Activated CD8-positive, alpha-beta T cell treated with anti-CD3 and anti-CD28 coated beads for 36 hours (primary cell): ENCODE results near the gene RAB3GAP1. TPM values are rescaled to one million over a fixed set of nuclear protein-coding genes. Genes with fewer than 3 reads are reported as not detected.
"Not testable (repeated sequence)": the region's sequence is repeated elsewhere in the genome, so short reads cannot be mapped to it uniquely, and the experiment has no call there.

Experiments used
- ATAC-seq: fragments of 200-7000 bp; cut with Tn5 transposase; one replicate; pipeline ENCODE4 v1.10.0; 2021; ENCODE audit warnings: mild to moderate bottlenecking, moderate library complexity
- CTCF ChIA-PET: fragments of 350-600 bp; sonication (Branson Sonifier 250); formaldehyde crosslinking; loops from one replicate; lab custom pipeline; 2021; ENCODE audit warnings: antibody characterized with exemption; lab: Charles Lee
- POLR2A ChIA-PET: fragments of 350-600 bp; sonication (Branson Sonifier 250); formaldehyde crosslinking; loops from one replicate; lab custom pipeline; 2021; ENCODE audit warnings: antibody characterized with exemption; lab: Charles Lee
- DNase-seq: peaks from one replicate; pipeline ENCODE4 v3.0.0-alpha.2; 2020
- H3K27ac Mint-ChIP-seq: one replicate; pipeline ENCODE4 v1.8.0; 2021; ENCODE audit warnings: mild to moderate bottlenecking, mixed read lengths
- H3K27me3 Mint-ChIP-seq: one replicate; pipeline ENCODE4 v1.8.0; 2021; ENCODE audit warnings: mixed read lengths
- H3K36me3 Mint-ChIP-seq: one replicate; pipeline ENCODE4 v1.8.0; 2021; ENCODE audit warnings: low read depth, mixed read lengths
- H3K4me1 Mint-ChIP-seq: one replicate; pipeline ENCODE4 v1.8.0; 2021; ENCODE audit warnings: low read depth, mixed read lengths
- H3K4me3 Mint-ChIP-seq: one replicate; pipeline ENCODE4 v1.8.0; 2021; ENCODE audit warnings: mild to moderate bottlenecking, moderate library complexity, mixed read lengths
- H3K9me3 Mint-ChIP-seq: one replicate; pipeline ENCODE4 v1.8.0; 2021; ENCODE audit warnings: mixed read lengths
- intact Hi-C: fragments of 100-400 bp; cut with micrococcal nuclease; formaldehyde crosslinking; loops from one replicate; pipeline ENCODE4 v1.10.0; 2022
- total RNA-seq, 2 experiments: library from RNA; stranded (reverse); gene quantifications; one replicate each; pipeline ENCODE4 v1.2.3, GENCODE V29; 2021
- TF ChIP-seq, protein P1 (sequence below): fragments of 200-600 bp; IDR thresholded peaks from one replicate; pipeline ENCODE4 v1.8.0; 2022; ENCODE audit warnings: antibody characterized with exemption, mild to moderate bottlenecking

RAB3GAP1 gene
- total RNA-seq, 2 experiments from 2014 or later: 24.7 to 25.6 TPM

DNA sequence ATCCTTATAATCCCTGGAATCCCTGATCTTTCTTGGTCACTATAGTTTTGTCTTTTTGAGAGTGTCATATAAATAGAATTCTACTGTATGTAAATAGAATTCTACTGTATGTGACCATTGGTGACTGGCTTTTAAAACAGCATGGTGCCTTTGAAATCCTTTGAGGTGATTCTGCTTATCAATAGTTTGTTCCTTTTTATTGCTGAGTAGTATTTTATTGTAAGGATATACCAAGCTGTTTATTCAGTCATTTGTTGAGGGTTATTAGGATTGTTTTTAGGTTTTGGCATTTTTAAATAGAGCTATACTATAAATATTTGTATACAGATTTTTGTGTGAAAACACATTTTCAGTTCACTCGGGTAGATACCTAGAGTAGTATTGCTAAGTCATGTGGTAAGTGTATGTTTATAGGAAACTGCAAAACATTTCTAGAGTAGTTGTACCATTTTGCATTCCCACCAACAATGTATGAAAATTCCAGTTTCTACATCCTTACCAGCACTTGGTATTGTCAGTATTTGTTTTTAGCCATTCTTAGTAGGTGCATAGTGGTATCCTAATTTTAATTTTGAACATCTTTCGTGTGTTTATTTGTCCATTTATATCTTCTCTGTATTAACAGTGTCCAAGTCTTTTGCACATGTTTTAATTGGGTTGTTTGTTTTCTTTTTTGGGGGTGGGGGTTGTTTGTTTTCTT lies 45.6 kb downstream of the RAB3GAP1 start:
- no peaks in the 10 kb centered on the region for H3K27me3 Mint-ChIP-seq
- POLR2A ChIA-PET: no interaction called here
- intact Hi-C loops: no loop called here

GRCh38 chr2:135099802-135100483 lies 47.9 kb downstream of the RAB3GAP1 start:
- Mint-ChIP-seq H3K27ac (peak overlapping the region; percentile 66), H3K4me1 (peaks cover 26% of the 10 kb centered on the region), H3K27me3 (no peaks in the 10 kb centered on the region), H3K4me3 (peak overlapping the region; percentile 49), H3K9me3 (peaks cover 3% of the 10 kb centered on the region), H3K36me3 (peaks cover 39% of the 10 kb centered on the region)
- intact Hi-C loops: no loop called here
- DNase-seq (no peak), ATAC-seq (no peak)
- ChIA-PET CTCF (no interaction called here), POLR2A (interaction anchor here (0.7 to 1.0 kb wide), 2 partner anchors 43 to 52 kb away, joined by 3 read pairs; partner anchors contain the start of gene MAP3K19)
- TF ChIP-seq, protein P1, sequence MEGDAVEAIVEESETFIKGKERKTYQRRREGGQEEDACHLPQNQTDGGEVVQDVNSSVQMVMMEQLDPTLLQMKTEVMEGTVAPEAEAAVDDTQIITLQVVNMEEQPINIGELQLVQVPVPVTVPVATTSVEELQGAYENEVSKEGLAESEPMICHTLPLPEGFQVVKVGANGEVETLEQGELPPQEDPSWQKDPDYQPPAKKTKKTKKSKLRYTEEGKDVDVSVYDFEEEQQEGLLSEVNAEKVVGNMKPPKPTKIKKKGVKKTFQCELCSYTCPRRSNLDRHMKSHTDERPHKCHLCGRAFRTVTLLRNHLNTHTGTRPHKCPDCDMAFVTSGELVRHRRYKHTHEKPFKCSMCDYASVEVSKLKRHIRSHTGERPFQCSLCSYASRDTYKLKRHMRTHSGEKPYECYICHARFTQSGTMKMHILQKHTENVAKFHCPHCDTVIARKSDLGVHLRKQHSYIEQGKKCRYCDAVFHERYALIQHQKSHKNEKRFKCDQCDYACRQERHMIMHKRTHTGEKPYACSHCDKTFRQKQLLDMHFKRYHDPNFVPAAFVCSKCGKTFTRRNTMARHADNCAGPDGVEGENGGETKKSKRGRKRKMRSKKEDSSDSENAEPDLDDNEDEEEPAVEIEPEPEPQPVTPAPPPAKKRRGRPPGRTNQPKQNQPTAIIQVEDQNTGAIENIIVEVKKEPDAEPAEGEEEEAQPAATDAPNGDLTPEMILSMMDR: no peak

More for the DNA sequence above, 45.6 kb downstream of the RAB3GAP1 start:
- TF ChIP-seq, protein P1: no peak
- Mint-ChIP-seq H3K36me3 (peaks cover 35% of the 10 kb centered on the region), H3K9me3 (no peaks in the 10 kb centered on the region), H3K4me1 (peaks cover 17% of the 10 kb centered on the region), H3K4me3 (no peak overlapping the region), H3K27ac (no peak overlapping the region)
- ATAC-seq (no peak), DNase-seq (no peak)
- CTCF ChIA-PET: no interaction called here

- H3K36me3 Mint-ChIP-seq: peaks cover 49% of the 10 kb centered on the region
- DNase-seq (no peak), ATAC-seq (no peak)
- peak overlapping the region; percentile 55 for H3K27ac Mint-ChIP-seq
- intact Hi-C loops: no loop called here
- CTCF ChIA-PET: interaction anchor here (1.1 to 1.5 kb wide), 3 partner anchors 12 to 100 kb away, joined by 3 to 4 read pairs (median 3); no protein-coding TSS in a partner anchor
- POLR2A ChIA-PET: interaction anchor here (0.9 kb wide), 1 partner anchor 185 kb away, joined by 3 read pairs; the partner anchor contains the start of gene CCNT2
- no peaks in the 10 kb centered on the region for H3K27me3 Mint-ChIP-seq
- TF ChIP-seq, protein P1: no peak
- H3K9me3 Mint-ChIP-seq: peaks cover 3% of the 10 kb centered on the region
- H3K4me1 Mint-ChIP-seq: peaks cover 23% of the 10 kb centered on the region
- H3K4me3 Mint-ChIP-seq: no peak overlapping the region
These were observed 51.8 kb downstream of the RAB3GAP1 start for GRCh38 chr2:135103843-135104242.

DNA sequence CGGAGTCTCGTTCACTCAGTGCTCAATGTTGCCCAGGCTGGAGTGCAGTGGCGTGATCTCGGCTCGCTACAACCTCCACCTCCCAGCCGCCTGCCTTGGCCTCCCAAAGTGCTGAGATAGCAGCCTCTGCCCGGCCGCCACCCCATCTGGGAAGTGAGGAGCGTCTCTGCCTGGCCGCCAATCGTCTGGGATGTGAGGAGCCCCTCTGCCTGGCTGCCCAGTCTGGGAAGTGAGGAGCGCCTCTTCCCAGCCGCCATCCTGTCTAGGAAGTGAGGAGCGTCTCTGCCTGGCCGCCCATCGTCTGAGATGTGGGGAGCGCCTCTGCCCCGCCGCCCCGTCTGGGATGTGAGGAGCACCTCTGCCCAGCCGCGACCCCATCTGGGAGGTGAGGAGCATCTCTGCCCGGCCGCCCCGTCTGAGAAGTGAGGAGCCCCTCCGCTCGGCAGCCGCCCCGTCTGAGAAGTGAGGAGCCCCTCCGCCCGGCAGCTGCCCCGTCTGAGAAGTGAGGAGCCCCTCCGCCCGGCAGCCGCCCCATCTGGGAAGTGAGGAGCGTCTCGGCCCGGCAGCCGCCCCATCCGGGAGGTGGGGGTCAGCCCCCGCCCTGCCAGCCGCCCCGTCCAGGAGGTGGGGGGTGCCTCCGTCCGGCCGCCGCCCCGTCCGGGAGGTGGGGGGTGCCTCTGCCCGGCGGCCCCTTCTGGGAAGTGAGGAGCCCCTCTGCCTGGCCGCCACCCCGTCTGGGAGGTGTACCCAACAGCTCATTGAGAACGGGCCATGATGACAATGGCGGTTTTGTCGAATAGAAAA lies 53.6 kb downstream of the RAB3GAP1 start:
- DNase-seq, H3K9me3 Mint-ChIP-seq, intact Hi-C loops, H3K4me3 Mint-ChIP-seq, POLR2A ChIA-PET, H3K27me3 Mint-ChIP-seq, H3K27ac Mint-ChIP-seq, ATAC-seq: not testable (repeated sequence)
- Mint-ChIP-seq H3K4me1 (peaks cover 11% of the 10 kb centered on the region), H3K36me3 (peaks cover 50% of the 10 kb centered on the region)
- CTCF ChIA-PET: interaction anchor here (1.5 kb wide), 1 partner anchor 102 kb away, joined by 3 read pairs; no protein-coding TSS in a partner anchor

DNA sequence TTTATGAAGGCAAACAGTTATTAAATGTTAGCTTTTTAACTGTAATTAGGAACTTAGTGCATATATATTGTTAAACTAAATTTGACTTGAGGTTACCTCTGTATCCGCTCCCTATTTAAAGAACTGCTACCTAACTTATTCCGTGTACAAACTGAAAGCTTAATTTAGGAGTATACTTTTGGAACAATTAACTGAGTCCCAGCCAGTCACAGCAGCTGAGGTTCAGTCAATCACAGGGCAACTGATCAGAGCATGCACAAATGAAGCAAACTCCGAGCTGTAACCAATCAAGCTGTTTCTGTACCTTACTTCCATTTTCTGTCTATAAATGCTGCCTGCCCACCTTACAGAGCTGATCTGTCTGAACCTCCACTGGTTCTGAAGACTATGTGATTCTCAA lies 61.2 kb downstream of the RAB3GAP1 start:
- intact Hi-C loops: no loop called here
- no peak overlapping the region for H3K4me3 Mint-ChIP-seq
- no peak for ATAC-seq
- peaks cover 16% of the 10 kb centered on the region for H3K36me3 Mint-ChIP-seq
- H3K4me1 Mint-ChIP-seq: peaks cover 5% of the 10 kb centered on the region
- DNase-seq: no peak
- ChIA-PET CTCF (interaction anchor here (1.0 kb wide), 1 partner anchor 460 kb away, joined by 3 read pairs; no protein-coding TSS in a partner anchor), POLR2A (no interaction called here)
- H3K27me3 Mint-ChIP-seq: no peaks in the 10 kb centered on the region
- no peaks in the 10 kb centered on the region for H3K9me3 Mint-ChIP-seq
- TF ChIP-seq, protein P1: no peak
- no peak overlapping the region for H3K27ac Mint-ChIP-seq
